Activated CD4-positive, alpha-beta T cell treated with anti-CD3 and anti-CD28 coated beads, Interleukin-2, amount 50 U/mL, for 4 hours (primary cell): ENCODE data around the gene DMBT1.

Experiments used
- DNase-seq, 2 experiments: peaks; one replicate each; pipeline ENCODE4 v3.0.0-alpha.2; 2020

The DMBT1 gene

DNA sequence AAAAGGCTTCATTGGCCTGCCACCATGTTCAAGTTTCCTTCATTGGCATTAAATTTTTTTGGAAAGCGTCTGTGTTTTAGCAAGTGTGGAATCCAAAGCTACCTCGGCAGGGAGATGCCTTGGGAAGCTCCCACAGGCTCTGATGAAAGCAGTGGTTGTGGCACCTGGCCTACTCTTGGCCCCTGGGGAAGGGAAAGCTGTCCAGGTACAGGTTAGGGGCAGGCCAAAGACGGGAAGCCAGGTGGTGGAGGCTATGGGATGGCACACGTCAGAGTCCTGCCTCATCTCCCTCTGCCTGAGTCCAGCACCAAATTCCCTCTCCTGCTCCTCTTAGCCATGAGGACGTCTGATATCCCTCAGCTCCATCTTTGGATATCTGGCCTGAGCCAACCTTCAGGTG is 89.3 kb downstream of the DMBT1 start:
- no peak for DNase-seq

DNA sequence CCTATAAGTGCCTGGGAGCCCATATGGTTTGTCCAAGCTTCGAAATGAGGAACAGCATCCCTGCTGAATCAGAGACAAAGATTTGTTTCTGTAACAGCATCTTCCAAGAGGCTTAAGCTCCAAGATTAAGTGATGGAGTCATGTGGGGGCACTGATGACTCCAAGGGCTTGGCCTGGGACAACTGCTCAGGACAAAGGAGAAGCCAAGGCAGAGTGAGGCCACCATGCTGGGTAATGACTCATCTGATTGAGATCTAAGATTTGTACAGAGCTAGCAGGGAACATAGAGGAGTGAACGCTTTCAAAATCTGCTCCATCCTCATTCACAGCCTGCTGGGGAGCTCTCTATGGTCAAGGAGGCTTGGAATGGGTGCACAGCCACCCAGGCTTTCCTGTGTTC is 89.8 kb downstream of the DMBT1 start:
- no peak for DNase-seq

DNA sequence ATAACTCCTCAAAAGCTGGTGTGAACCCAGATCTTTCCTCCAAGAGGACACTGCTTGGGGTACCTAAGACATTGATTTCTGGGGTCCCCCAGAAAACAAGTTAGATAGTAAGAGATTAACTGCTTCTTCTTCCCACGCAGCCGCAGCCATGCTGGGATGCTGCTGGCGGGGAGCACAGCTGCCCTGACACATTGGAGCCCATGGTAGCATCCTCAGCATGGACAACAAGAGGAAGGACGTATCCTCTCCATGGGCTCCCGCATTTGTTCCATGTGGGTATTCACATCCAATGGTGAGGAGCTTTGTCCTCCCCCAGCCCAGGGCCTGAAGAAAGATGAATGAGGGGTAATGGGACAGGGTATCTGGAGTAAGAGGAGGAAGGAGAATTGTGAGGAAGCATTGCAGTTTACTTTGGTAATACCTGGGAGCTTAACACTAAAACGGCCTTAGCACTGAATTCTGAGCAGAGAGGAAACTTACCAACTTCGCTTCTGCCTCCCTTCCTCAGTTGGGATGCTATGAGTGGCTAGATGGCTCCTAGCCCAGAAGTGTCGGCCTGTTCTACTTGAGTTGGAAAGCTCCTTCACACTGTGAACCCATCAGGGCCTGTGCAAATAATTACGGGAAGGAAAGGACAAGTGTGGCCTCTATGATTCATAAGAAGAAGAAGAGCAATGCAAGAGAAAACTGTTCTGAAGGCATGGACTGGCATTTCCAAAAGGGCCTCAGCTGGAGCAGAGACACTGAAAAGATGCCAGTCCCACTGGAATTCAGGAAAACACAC is 95.2 kb downstream of the DMBT1 start:
- no peak for DNase-seq

DNA sequence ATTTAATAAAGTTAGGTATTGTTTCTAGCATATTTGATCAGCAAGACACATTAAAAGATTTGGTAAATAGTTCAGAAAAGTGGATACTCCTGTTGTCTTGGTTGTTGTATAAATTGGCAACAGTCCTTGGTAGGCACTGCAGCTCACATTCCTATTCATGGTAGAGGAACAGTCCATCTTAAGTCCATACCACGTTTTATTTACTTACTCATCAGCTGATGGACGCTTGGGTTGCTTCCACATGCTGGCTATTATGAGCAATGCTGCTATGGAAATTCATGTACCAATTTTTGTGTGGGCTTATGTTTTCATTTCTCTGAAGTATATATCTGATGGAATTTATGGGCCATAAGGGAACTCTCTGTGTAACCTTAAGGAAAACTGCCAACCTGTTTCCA is 95.8 kb downstream of the DMBT1 start:
- DNase-seq: no peak

- no peak for DNase-seq
These were observed 96.2 kb downstream of the DMBT1 start for GRCh38 chr10:122656741-122657140.

DNA sequence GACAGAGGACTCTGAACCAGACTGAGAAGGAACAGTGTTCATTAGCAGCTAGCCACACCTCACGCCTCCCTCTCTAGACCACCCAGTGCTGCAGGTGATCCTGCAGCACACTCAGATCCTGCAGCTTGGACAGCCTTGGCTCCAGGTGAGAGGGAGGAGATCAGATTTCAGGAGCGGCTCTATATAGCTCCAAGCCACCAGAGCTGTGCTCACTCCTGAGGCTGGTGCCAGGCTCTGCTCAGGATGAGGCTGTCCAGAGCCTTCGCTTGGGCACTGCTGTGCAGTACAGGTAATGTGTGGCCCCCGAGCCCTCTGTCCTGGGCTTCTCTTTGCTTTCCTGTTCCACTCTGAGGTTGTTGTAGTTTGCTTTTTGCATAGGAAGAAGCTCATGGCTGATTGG is 96.7 kb downstream of the DMBT1 start:
- no peak for DNase-seq

- DNase-seq: no peak
These were observed 97.2 kb downstream of the DMBT1 start for GRCh38 chr10:122657729-122658128.

GRCh38 chr10:122658356-122659049 is 97.9 kb downstream of the DMBT1 start:
- DNase-seq: no peak

DNA sequence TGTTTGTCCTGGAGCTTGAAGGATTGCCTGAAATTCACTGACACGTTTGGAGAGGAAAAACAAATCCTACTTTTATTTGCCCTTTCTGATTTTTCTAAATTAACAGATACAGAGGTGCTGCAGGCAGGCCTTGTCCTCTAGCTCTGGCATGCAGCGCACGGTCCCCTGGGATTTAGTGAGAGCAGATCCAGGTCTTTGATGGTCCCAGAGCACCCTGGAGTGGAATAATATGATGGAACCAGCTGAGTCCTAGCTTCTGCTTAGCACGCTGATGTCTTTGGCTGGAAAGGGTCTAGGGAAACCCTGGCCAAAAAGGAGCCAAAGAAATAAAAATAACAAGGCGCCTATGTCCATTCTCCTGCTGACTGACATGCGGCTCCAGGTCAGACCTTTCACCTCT is 98.6 kb downstream of the DMBT1 start:
- DNase-seq: no peak

DNA sequence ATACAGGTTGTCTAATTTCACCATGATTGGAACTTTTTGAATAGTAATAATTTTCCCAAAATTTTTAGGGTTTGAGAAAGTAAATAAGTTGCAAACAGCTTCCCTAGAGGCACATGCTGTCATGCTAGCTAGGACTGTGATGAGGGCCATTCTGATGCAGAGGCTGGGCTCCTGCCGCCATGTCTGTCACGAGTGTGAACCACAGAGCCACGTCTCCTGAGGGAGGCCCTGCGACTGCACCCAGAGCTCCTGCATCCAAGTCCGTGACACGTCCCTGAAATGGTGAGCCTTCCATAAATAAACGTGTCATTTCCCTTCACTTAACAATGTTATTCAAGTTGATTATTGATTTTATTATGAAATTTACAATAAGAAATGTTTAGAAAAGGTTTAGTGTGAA is 99.1 kb downstream of the DMBT1 start:
- DNase-seq: no peak

DNA sequence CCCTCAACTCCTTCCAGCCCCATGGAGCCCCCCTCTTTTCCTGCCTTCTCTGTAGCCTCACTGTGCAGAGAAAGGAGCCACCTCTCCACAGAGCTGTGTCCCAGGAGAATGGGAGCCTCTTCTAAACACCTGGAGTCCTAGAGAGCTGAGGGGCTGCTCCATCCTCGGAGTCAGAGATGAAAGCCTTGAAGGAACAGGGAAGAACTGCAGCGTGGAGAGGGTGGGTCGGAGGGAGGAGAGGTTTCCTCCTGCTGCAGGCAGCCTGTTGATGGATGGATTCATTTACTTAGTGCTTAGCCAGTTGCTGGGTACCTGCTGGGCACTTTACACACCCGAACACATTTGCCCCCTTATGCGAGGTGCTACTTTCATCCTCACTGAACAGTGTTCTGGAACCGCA is 100.1 kb downstream of the DMBT1 start:
- no peak for DNase-seq

GRCh38 chr10:122662231-122662630 is 101.7 kb downstream of the DMBT1 start:
- no peak for DNase-seq

DNA sequence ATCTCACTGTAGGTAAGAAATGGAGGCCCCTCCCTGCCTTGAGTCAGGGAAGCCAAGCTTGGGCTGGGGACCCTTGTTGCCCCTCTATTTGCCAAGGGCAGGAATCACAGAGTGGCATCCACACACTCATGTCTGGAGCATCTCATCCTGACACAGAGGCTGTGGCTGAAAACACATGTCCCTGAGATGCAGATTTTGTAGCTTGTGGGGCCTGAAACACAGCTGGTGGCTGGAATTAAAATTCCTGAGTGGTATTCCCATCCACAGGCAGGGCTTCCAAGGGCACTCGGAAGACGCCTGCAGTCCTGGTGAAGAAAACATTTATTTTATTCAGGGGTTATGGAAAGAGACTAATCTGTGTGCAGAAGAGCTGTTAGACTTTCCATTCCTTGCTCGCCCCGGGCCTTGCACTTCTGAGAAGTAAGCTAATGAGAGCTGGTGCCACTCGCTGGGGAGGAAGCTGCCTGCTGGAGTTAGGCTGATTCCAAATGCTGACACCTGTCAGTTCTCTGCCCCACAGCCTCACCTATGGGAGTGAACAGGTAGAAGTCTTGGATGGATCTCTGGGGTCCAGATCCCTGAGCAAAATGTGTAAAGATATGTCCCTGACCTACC is 103.1 kb downstream of the DMBT1 start:
- DNase-seq: no peak

- no peak for DNase-seq
These were observed 103.9 kb downstream of the DMBT1 start for GRCh38 chr10:122664501-122664900.

DNA sequence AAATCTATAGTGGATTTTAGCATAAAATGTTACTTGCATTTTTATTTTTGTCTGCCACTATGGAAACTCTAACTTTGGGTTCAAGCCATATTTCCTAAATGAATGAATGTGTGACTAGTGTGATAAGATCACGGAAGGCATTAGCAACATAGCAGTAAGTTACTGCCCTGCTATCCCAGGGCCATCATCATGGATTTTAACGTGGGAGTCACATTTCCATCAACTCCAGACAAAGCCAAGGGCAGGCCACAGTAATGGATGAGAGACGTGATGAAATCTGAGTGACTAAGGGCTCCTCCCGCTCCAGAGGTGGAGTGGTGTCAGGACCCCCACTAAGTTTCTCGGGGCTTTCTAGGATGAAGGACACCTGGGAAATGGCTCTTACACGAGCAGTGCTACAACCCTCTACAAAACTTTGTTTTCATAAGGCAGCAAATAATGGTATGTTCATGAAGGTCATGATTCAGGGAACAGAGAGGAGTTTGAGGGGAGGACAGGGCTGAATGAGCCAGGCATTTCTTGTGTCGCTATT is 104.8 kb downstream of the DMBT1 start:
- no peak for DNase-seq

GRCh38 chr10:122665946-122666345 is 105.4 kb downstream of the DMBT1 start:
- no peak for DNase-seq

GRCh38 chr10:122669045-122669444 is 108.5 kb downstream of the DMBT1 start:
- no peak for DNase-seq

- no peak for DNase-seq
These were observed 109.3 kb downstream of the DMBT1 start for GRCh38 chr10:122669842-122670241.

GRCh38 chr10:122671355-122671754 is 110.8 kb downstream of the DMBT1 start:
- DNase-seq: no peak

DNA sequence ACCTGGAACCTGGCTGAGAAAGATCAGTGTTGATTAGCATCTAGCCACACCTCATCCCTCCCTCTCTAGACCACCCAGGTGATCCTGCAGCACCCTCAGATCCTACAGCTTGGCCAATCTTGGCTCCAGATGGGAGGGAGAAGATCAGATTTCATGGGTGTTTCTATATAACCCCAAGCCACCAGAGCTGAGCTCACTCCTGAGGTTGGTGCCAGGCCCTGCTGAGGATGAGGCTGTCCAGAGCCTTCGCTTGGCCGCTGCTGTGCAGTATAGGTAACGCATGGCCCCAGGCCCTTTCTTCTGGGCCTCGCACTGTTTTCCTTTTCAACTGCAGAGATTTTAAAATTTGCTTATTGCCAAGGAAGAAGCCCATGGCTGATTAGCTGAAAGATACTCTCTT is 112.1 kb downstream of the DMBT1 start:
- DNase-seq: no peak

DNA sequence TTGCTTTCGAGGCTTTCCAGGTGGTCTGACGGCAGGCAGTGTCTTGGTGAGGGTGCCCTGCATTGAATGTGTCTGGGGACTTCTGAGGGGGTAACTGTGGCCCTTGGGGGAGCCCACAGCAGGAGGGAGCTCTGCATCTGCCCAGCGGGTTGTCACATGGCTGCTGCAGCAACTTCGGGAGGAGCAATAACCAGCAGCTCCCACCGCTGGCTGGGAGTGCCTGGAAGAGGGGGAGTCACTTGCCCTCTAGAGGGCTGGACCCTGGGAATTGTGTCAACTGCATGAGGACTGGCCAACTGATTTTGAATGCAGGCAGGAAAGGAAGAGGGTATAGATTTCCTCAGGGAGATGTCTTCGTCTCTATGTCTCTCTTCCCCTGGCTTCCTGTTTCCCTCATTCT is 112.7 kb downstream of the DMBT1 start:
- no peak for DNase-seq

DNA sequence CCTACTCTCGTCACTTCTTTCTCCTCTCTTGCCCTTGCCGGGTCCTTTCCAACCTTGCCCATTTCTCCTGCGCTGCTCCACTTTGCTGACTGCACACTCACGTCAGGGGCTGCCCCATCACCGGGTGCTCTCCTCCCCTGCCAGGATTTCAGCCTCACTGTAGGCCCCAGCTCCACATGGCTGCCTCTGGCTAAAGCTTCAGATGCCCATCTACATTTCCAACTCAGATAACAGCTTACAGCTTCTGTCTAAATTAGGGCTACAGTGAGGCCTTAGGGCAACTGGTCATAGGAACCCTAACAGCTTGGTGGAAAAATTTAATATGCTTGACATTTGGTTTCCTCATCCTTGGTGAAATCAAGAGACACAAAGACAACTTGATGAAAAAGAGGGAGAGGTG is 113.2 kb downstream of the DMBT1 start:
- DNase-seq: no peak

GRCh38 chr10:122674781-122675180 is 114.2 kb downstream of the DMBT1 start:
- no peak for DNase-seq

GRCh38 chr10:122675278-122675677 is 114.7 kb downstream of the DMBT1 start:
- DNase-seq: no peak
